Activated effector memory CD4-positive, alpha-beta T cell treated with Interleukin-2 at 50 U/mL for 16 hours (primary cell): Measurements from ENCODE around the gene FBXW10.
"Not testable (repeated sequence)": the region's sequence is repeated elsewhere in the genome, so short reads cannot be mapped to it uniquely, and the experiment has no call there.

ENCODE experiments used
- DNase-seq: peaks from one replicate; pipeline ENCODE4 v3.0.0-alpha.2; 2020

The FBXW10 gene

DNA sequence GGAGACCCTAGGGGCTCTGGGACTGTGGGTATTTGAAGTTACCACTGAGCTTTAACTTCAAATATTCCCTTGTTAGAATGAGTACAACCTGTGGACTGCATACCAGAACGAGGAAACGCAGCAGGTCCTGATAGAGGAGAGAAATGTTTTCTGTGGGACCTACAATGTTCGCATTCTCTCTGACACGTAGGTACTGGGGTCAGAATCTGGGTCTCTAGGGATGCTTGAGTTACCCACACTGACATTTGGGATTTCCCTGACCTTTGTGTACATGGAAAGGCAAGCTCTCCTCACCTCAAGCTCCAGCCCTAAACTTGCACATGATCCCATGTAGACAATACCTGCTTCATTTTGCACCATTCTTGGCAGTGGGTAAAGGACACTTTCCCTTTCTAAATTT is 12.1 kb downstream of the FBXW10 start:
- DNase-seq, result not testable (repeated sequence)

- DNase-seq, result not testable (repeated sequence)
These were observed 13.7 kb downstream of the FBXW10 start for GRCh38 chr17:18757368-18758044.

GRCh38 chr17:18758344-18758743 is 14.5 kb downstream of the FBXW10 start:
- DNase-seq, result not testable (repeated sequence)

GRCh38 chr17:18760221-18760620 is 16.4 kb downstream of the FBXW10 start:
- not testable (repeated sequence) for DNase-seq

GRCh38 chr17:18770572-18770971 is 26.7 kb downstream of the FBXW10 start:
- not testable (repeated sequence) for DNase-seq

DNA sequence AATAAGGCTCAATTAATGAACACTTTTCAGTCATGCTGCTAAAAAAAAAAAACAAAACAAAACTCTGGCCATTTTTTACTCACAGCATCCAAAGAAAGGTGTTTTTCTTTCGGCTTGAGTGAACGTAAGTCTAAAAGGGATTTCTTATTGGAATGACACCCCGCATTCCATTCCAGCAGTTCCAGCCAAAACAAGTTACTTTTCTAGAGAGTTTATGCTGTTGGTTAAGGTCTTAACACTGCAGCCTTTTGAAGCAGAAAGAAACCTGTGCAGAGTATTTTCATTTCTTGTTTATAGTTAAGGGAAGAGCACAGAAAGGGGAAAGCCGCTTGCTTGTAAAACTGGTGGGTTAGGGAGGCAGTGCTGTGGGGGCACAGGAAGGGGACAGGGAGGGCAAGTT is 27.2 kb downstream of the FBXW10 start:
- not testable (repeated sequence) for DNase-seq

- no peak for DNase-seq
These were observed 28.6 kb downstream of the FBXW10 start for GRCh38 chr17:18772471-18772870.

GRCh38 chr17:18780991-18781718 is 37.3 kb downstream of the FBXW10 start, which contains the start of gene TVP23B:
TVP23B (plus strand) TSS chr17:18781183; CDS start chr17:18781294, 111 bp downstream.
- peak; percentile 97 for DNase-seq

GRCh38 chr17:18781805-18782204 is 38.0 kb downstream of the FBXW10 start:
- DNase-seq, result not testable (repeated sequence)

DNA sequence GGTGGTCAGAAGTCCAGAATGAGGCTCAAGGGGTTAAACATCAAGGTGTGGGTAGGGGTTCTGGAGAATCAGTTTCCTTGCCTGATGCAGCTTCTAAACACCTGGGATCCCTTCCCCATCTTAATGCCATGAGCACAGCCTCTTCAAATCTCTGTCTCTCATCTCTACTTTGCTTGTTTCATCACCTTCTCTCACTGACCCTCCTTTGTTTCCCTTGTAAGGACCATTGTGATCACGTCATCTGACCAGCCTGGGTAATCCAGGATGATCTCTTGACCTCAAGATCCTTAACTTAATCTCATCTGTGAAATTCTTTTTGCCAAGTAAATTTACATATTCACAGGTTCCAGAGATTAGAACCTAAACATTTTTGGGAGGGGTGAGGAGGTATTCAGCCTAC is 42.1 kb downstream of the FBXW10 start:
- DNase-seq, result not testable (repeated sequence)

DNA sequence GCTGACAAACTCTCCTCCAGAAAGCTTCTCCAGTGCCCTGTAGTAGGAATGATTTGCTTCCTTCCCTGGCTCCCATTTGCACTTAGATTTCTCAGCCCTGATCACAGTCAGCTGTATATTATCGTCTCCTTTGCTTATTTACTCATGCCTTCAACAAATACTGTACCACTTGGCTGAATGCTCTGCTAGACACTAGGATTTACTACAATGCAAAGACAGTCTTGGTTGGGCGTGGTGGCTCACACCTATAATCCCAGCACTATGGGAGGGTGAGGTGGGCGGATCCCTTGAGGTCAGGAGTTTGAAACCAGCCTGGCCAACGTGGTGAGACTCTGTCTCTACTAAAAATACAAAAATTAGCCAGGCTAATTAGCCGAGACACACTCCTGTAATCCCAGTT is 43.0 kb downstream of the FBXW10 start:
- not testable (repeated sequence) for DNase-seq

DNA sequence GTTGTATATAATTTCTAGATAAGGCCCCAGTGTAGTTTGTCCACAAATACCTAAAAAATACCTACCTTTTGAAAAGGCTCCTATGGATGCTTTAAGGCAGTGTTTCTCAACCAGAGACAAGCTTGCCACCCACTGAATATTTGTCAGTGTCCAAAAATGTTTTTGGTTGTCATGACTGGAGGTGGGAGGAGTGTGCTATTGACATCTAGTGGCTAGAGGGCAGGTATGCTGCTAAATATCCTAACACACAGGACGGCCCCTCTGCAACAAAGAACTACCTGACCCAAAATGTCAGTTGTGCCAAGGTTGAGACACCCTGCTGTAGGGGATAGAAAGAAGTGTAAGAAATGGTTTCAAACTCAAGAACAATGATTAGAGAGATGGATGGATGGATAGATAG is 47.5 kb downstream of the FBXW10 start:
- not testable (repeated sequence) for DNase-seq

- not testable (repeated sequence) for DNase-seq
These were observed 51.0 kb downstream of the FBXW10 start for GRCh38 chr17:18794841-18795240.

GRCh38 chr17:18796887-18797286 is 53.0 kb downstream of the FBXW10 start:
- DNase-seq, result not testable (repeated sequence)

GRCh38 chr17:18803458-18804245 is 59.8 kb downstream of the FBXW10 start:
- not testable (repeated sequence) for DNase-seq

DNA sequence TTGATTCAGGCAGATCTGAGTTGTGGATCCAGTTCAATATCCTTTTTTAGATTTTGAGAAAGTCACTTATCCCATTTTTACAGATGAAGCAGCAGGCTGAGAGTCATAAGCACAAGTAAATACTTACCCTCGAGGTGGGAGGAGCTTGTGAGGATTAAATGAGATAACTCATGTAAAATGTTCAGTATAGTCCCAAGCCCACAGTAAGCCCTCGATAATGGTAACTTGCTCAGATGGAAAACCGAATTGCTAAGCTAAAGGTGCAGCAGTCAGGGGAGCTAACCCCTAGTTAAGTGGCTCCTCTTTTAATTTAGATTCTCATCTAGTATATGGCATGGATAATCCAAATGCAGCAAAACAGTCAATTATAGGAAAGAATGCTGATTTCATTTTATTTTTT is 72.1 kb downstream of the FBXW10 start:
- not testable (repeated sequence) for DNase-seq

- DNase-seq, result not testable (repeated sequence)
These were observed 72.9 kb downstream of the FBXW10 start for GRCh38 chr17:18816489-18817371.

GRCh38 chr17:18821430-18821829 is 77.6 kb downstream of the FBXW10 start:
- not testable (repeated sequence) for DNase-seq

- not testable (repeated sequence) for DNase-seq
These were observed 83.8 kb downstream of the FBXW10 start for GRCh38 chr17:18827613-18828012.
